HG02885 (cell line): ENCODE data around the gene AFAP1L2.

Source experiments
- ATAC-seq: cut with Tn5 transposase; IDR thresholded peaks from one replicate; pipeline ENCODE4 v1.9.1; 2021; ENCODE audit warnings: mild to moderate bottlenecking; ENCODE audit not compliant: unreplicated experiment, poor library complexity

The AFAP1L2 gene

GRCh38 chr10:114404171-114405010 is at the start of gene AFAP1L2:
AFAP1L2 (minus strand) TSS chr10:114404502; CDS start chr10:114404455, 47 bp downstream.
- ATAC-seq = peak; percentile 42

DNA sequence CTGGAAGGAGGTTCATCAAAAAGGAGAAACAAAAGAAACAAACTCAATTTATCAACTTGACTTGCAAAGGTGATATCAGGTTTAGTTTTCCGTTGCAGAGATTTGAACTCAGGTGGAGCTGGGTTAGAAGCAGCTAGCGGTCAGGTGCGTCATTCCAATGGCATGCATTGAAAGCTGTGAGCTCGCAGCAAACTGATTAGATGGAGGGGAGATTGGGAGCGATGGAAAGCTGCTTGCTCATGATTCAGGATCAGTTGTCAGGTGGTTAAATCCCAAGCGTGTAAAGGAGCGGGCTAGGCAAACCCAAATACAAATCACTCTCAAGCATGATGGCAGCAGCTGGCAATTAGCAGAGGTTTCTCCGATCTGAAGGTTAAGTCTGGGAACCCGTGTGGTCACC is 49.3 kb upstream of the AFAP1L2 start:
- no peak for ATAC-seq

DNA sequence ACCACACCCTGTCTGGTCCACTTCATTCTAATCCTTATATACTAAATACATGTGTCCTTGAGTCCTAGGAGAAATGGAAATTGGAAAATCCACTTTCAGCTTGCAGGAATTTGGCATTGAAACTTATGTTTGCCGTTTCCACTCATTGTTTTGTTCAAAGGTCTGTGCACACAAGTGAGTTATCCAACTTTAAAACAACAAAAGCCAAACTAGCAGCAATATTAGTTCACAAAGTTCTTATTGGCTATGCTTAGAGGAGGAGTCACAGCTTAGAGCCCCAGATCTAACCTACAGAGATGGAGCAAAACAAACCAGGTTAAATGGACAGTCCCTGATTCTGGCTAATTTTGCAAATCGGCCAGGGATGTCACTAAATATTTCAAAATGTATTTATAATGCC is 44.6 kb upstream of the AFAP1L2 start:
- no peak for ATAC-seq

GRCh38 chr10:114445332-114445731 is 41.0 kb upstream of the AFAP1L2 start:
- no peak for ATAC-seq

- ATAC-seq = no peak
Observed at GRCh38 chr10:114444819-114445218, 40.5 kb upstream of the AFAP1L2 start.

DNA sequence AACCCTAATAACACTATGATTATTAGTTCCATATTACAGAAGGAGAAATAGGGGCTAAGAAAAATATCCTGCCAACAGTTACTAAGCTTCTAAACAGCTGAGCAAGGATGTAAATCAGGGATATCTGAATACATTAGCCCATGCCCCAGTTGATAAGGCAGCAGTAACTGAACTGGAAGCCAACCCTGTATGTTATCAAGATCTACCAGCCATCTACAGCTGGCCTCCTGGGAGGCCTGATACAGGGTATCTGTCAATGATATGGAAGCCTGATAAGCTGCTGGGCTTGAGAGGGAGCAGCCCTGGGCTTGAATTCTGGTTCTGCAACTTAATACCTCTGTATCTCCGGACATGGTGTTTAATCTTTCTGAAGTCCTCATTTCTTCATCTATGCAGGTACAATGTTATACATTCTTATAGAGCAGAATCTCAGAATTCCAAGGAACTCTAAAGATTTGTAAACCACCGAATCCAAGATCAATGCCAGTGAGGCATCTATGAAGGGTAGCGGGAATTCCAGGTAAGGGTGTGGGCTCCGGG is 37.9 kb upstream of the AFAP1L2 start:
- no peak for ATAC-seq

GRCh38 chr10:114441107-114441506 is 36.8 kb upstream of the AFAP1L2 start:
- ATAC-seq = no peak

GRCh38 chr10:114437473-114438292 is 33.4 kb upstream of the AFAP1L2 start:
- ATAC-seq = no peak

- no peak for ATAC-seq
Observed at GRCh38 chr10:114436941-114437340, 32.6 kb upstream of the AFAP1L2 start.

DNA sequence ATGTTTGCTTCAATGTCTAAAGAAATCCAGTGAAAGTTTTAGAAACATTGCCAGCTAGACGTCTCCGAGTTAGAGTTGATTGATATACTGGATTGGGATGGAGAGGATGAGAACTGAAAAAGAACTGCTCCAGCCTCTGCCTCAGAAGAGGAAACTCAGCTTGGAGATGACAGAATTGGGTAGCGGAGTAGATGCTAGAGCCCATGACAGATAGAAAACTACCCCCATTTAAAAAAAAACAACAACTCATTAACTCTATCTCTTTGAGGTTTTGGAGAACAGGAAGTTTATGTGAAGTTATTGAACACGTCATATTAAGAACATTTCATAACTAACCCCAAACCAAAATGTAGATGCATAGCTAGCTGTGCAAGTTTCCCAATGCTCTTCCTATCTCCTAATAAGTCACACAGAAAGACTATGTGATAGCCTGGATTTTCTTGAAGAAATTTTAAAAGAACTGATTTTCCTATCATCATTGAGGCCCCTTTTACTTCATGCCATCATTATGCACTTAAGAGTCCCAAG is 28.3 kb upstream of the AFAP1L2 start:
- ATAC-seq = no peak

DNA sequence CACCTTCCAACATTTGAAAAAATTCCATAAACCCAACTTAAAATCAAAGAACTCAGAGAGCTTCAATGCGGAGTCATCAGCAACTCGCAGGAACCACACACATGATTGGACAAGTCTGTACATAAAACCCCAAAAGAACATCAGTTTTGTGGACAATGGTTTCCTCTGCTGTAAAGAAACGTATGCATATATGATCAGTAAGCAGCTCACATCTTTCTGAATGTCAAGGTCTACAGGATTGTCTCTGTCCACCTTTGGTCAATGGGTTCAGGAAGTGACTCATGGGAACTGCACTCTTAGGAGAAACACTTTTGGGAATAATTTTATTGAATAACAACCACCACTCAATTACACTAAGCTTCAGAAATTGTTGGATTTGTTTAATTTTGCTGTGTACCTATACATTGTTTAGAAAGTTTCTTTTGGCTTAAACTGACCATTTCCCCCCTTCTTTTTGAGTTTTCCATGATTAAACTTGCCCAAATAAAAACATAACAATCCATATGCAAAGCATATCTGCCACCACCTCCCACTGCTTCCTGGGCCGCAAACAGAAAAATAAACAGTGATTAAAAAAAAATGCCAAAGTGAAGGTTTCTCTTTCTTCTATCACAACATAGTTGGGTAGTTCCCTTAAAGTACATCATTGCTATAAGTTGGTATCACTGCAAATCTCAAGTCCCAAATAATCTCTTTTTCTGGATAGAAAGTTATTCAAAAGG is 27.3 kb upstream of the AFAP1L2 start:
- no peak for ATAC-seq

DNA sequence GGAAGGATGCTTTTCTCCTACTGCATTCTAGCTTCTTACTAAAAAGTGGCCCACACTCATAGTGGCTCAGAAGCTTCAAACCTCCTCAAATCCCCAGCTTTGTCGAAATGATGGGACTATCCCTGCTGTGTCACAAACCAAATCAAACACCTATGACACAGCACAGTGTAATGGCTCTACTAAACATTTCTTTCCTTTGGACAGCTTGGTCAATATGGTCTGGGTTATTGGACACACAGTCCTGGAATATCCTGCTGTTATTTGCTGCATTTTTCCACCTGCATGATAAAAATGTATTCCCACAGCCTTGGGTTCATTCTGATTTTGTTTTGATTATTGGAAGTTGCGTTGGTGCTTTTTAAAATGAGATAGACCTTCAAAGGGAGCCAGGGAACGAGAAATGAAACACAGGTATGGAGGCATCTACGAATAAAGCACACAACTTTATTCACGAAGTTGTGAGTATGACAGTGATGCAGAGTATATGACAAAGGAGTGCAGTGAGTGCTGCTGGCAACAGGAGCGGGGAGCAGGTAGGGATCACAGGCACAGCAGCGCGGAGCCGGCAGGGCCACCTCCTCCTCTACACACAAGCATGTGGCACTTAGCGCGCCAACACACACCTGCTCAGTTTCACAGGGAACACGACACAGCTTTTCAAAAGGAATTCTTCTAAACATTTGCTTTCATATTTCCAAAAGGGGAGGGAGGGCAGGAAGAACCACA is 26.5 kb upstream of the AFAP1L2 start:
- no peak for ATAC-seq

- ATAC-seq = no peak
Observed at GRCh38 chr10:114429581-114430335, 25.5 kb upstream of the AFAP1L2 start.

DNA sequence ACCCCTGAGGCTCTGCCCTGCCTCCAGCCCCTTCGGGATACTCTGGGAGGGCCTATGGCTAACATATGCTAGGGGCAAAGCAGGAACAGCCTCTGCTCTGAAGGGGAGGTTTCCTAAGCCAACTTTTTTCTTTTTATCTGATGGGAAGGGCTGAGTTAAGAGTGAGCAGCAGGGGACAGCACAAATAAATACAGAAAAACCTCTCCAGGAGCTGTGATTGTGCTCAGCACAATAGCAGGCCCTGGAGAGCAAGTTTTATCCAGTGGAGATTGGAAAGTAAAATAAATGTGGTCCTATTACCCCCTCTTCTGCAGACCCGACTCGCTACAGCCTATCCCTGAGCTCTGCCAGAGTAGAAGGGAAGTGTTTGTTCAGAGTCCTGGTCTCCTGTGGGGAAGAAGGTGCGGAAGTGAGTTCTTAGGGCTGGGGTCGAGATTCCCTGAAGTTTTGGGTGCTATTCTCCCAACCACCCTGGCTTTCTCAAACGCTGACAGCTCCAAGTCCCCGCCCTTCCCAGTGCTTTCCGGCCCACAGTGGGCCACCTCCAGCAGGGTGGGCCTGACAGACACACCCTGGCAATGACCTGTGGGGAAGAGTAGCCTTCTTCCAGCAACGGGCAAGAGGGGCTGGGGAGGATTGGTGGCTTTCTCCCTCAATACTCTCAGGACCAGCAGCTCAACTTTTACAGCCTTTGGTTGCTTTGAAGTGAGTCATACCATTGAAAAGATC is 23.0 kb upstream of the AFAP1L2 start:
- no peak for ATAC-seq

DNA sequence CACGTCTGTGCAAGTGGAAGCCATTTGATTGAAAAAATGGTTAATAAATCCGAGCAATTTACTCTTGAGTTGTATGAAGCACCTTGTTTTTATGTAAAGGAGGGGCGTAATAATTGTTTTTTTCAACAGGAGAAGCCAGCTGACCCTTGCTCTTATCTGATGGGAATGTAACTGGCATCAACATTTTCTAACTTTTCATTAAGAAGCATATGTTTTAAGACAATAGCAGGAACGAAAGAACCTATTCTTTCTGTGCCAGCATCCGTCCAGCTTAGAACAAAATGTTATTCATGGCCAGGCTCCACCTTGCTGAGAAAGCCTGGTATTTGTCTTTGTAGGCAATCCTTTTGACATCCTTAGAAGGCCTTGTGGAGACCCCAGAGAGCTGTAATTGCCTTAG is 22.2 kb upstream of the AFAP1L2 start:
- ATAC-seq = no peak

- peak; percentile 81 for ATAC-seq
Observed at GRCh38 chr10:114420811-114421485, 16.6 kb upstream of the AFAP1L2 start.

DNA sequence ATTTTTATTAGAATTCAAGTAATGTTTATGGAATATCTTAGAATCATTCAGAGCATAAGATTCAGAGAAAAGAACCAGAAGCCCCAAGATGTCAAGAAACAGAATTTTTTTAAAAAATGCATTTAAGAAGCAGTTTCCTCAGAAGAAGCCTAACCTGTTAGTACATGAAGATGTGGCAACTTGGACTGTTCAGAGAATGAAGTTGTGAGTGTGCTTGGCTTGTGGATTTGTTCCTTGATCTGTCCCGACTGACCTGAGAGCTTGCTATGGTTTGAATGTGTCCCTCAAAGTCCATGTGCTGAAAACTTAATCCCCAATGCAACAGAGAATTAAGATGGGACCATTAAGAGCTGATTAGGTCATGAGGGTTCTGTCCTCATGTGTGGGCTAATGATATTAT is 13.8 kb upstream of the AFAP1L2 start:
- ATAC-seq = no peak
